ENCODE measurements around the gene BMP7.

BMP7 gene

GRCh38 chr20:57140416-57140965, 126.0 kb downstream of the BMP7 start:
- DNase-seq = no peak

- no peak for DNase-seq
Observed at GRCh38 chr20:57139342-57140093, 126.9 kb downstream of the BMP7 start.

GRCh38 chr20:57138198-57138995, 128.0 kb downstream of the BMP7 start:
- DNase-seq = no peak

- no peak for DNase-seq
Observed at GRCh38 chr20:57137676-57138075, 128.8 kb downstream of the BMP7 start.

- DNase-seq = no peak
Observed at GRCh38 chr20:57136734-57137133, 129.7 kb downstream of the BMP7 start.

- DNase-seq = no peak
Observed at GRCh38 chr20:57135875-57136274, 130.6 kb downstream of the BMP7 start.

GRCh38 chr20:57134804-57135203, 131.6 kb downstream of the BMP7 start:
- DNase-seq = no peak

GRCh38 chr20:57133926-57134650, 132.4 kb downstream of the BMP7 start:
- DNase-seq = no peak

- DNase-seq = no peak
Observed at GRCh38 chr20:57131601-57132391, 134.6 kb downstream of the BMP7 start.

- no peak for DNase-seq
Observed at GRCh38 chr20:57131077-57131476, 135.4 kb downstream of the BMP7 start.

GRCh38 chr20:57130160-57130772, 136.2 kb downstream of the BMP7 start:
- DNase-seq = no peak

- no peak for DNase-seq
Observed at GRCh38 chr20:57129303-57129702, 137.1 kb downstream of the BMP7 start.

- DNase-seq = no peak
Observed at GRCh38 chr20:57128044-57128757, 138.2 kb downstream of the BMP7 start.

GRCh38 chr20:57126481-57127092, 139.9 kb downstream of the BMP7 start:
- DNase-seq = no peak

GRCh38 chr20:57124800-57125517, 141.5 kb downstream of the BMP7 start:
- DNase-seq = no peak

- DNase-seq = no peak
Observed at GRCh38 chr20:57124366-57124765, 142.1 kb downstream of the BMP7 start.

GRCh38 chr20:57123504-57123903, 142.9 kb downstream of the BMP7 start:
- no peak for DNase-seq

GRCh38 chr20:57122536-57123489, 143.6 kb downstream of the BMP7 start:
- DNase-seq = no peak

GRCh38 chr20:57118964-57119363, 147.5 kb downstream of the BMP7 start:
- DNase-seq = no peak

Measured in stimulated activated CD4-positive, alpha-beta T cell treated with anti-CD3 and anti-CD28 coated beads, Interleukin-2, amount 100 ng/mL, for 24 hours (primary cell).